Subcutaneous adipose tissue (tissue), 4 donors: ENCODE results near the gene FLT1. TPM values are rescaled to one million over a fixed set of nuclear protein-coding genes. Genes with fewer than 3 reads are reported as not detected.

ENCODE experiments used
- total RNA-seq, 4 donors: library from RNA; depleted of rRNA; stranded (reverse); fragments of >200 nt; gene quantifications; one replicate each; pipeline ENCODE4 v1.1.0, GENCODE V29; 2016
- TF ChIP-seq, protein P1 (sequence below): fragments of 450-650 bp; IDR thresholded peaks from one replicate; pipeline ENCODE4 v1.5.1; 2016; ENCODE audit warnings: low read depth, mild to moderate bottlenecking, control low read depth, antibody characterized with exemption, moderate library complexity

Gene FLT1
- total RNA-seq, 4 donors from 2014 or later = 29.9 to 89.5 (median 69.6) TPM

DNA sequence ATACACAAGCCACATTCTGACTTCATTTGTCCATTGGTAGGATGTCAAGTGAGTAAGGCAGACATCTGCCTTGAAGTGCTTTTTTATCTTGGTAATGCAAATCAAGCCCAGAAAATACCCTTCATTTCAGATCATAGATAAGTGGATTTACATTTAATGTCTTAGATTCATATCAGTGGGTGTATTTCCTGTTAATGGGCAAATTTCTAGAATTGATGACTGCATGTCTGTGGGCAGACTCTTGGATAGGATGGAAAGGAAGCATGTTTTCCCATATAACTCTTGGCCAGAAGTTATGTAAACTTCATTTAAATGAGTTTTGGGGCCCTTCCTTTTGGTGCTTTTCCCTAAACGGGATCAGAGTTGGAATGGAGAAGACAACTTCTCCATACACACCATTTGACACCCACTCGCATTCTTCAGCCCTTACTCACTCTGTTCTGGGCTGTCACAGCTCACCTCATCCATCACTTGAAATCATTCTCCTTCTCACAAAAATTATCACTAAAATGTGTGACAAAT, 154.6 kb downstream of the FLT1 start:
- TF ChIP-seq, protein P1, sequence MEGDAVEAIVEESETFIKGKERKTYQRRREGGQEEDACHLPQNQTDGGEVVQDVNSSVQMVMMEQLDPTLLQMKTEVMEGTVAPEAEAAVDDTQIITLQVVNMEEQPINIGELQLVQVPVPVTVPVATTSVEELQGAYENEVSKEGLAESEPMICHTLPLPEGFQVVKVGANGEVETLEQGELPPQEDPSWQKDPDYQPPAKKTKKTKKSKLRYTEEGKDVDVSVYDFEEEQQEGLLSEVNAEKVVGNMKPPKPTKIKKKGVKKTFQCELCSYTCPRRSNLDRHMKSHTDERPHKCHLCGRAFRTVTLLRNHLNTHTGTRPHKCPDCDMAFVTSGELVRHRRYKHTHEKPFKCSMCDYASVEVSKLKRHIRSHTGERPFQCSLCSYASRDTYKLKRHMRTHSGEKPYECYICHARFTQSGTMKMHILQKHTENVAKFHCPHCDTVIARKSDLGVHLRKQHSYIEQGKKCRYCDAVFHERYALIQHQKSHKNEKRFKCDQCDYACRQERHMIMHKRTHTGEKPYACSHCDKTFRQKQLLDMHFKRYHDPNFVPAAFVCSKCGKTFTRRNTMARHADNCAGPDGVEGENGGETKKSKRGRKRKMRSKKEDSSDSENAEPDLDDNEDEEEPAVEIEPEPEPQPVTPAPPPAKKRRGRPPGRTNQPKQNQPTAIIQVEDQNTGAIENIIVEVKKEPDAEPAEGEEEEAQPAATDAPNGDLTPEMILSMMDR = no peak

DNA sequence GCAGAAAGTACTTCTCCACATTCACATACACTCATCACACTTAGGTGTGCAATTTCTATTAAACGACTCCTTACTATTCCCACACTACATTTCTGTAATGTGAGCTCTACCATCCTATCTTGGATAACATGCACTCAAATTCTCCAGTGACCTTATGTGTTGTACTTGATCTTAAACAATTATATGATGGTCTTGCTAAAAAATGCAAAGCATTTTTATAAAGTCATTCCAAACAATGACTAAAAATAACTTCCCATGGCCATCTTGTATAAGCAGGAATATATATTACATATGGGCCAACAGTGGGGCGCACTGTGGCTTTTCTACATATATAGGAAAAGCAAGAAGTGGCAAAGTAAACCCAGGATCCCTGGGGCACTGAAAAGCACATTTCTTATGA, 155.5 kb downstream of the FLT1 start:
- TF ChIP-seq, protein P1 = no peak

GRCh38 chr13:28338742-28339141, 156.2 kb downstream of the FLT1 start:
- TF ChIP-seq, protein P1 = no peak

DNA sequence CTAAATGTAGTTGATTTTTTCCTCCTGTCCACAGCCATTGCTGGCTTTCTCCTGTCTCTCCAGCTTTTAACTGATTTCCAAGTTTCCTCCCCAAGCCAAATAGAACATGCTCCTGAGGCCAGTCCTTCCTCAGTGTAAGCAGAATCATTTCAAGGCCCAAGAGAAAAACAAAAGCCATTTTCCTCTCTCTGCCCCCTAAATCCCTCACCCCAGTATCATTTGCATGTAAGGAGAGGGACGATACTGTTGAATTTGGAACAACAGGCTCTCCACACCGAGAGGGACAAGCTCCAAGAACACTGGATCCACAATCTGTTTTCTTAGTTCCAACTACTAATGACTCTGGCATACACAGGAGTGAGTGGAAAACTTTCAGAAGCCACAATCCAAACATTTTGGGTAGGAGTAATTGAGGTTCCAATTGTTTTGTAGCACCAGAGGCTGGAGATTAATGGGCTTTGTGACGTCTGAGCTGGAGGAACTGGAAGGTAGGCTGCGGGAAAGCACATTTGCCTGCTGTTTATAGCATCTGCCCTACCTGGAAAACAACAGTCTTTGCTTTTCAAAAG, 156.8 kb downstream of the FLT1 start:
- TF ChIP-seq, protein P1 = no peak

GRCh38 chr13:28337166-28338005, 157.5 kb downstream of the FLT1 start:
- TF ChIP-seq, protein P1 = no peak

DNA sequence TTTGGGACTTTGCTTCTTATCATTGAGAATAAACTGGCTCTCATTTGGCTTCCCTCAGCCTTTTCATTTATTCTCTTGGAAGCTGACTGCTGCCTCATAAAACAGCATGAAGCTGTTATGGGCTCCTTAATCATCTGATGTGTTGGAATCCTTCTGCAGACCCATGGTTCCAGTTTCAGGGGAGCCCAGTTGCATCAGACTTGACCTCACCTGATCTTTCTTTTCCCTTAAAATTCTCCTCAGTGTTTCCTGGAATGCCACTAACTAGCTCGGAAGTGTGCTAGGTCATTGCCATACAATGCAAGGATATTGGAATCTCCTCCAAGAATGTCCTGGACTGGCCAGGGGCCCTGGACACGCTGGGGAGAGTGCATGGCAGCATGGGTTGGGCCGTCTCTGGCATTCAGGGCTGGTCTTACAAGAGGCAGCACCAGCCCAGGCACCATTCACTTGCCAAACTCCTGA, 158.7 kb downstream of the FLT1 start:
- TF ChIP-seq, protein P1 = no peak

DNA sequence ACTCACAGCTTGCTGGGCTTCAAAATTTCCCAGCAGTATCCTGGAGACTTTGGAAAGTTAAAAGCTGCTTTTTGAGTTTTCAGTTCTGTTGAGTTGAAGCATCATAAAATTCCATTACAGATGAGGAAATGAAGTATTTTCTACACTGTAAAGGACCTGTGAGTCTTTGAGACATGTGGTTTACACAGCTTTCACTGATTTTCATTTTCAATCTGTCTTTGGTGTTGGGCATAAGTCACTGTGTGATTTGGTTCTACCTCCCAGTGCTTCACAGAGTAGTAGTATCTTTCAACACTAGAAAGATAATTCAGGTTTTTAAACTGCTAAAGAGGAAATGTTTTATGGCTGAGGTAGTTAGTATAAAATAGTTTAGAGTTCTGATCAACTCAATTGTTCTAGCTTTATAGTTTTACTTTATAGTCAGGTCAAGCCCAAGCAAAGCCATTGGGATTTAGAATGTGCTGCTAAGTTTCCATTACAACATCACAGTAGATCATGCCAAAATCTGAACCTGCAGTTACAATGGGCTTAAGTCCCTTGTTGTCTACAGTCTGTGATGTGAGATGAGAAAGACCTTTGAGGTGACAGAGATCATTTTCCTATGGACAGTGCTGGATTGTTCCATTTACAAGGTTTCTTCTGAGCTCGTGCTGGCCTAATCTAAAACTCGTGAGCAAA, 161.6 kb downstream of the FLT1 start:
- TF ChIP-seq, protein P1 = no peak
